Glutamatergic neuron (in vitro differentiated cells): ENCODE results near the gene AGPAT3. TPM values are rescaled to one million over a fixed set of nuclear protein-coding genes. Genes with fewer than 3 reads are reported as not detected.
A peak's percentile ranks its signal among the peaks of the same experiment; 100 is the strongest.

Experiments used
- DNase-seq: peaks from one replicate; pipeline ENCODE4 v3.0.0; 2022
- H3K27ac Mint-ChIP-seq: one replicate; pipeline ENCODE4 v1.8.0; 2020; ENCODE audit warnings: mild to moderate bottlenecking, mixed read lengths, inconsistent platforms; ENCODE audit not compliant: unreplicated experiment
- H3K27me3 Mint-ChIP-seq: one replicate; pipeline ENCODE4 v1.8.0; 2020; ENCODE audit warnings: mild to moderate bottlenecking, moderate library complexity, mixed read lengths, inconsistent platforms; ENCODE audit not compliant: unreplicated experiment
- H3K36me3 Mint-ChIP-seq: one replicate; pipeline ENCODE4 v1.8.0; 2020; ENCODE audit warnings: mild to moderate bottlenecking, mixed read lengths, inconsistent platforms; ENCODE audit not compliant: unreplicated experiment
- H3K4me1 Mint-ChIP-seq: one replicate; pipeline ENCODE4 v1.8.0; 2020; ENCODE audit warnings: mild to moderate bottlenecking, low read depth, mixed read lengths, inconsistent platforms; ENCODE audit not compliant: unreplicated experiment
- H3K4me3 Mint-ChIP-seq: one replicate; pipeline ENCODE4 v1.8.0; 2020; ENCODE audit warnings: mild to moderate bottlenecking, mixed read lengths, inconsistent platforms; ENCODE audit not compliant: unreplicated experiment
- H3K9me3 Mint-ChIP-seq: one replicate; pipeline ENCODE4 v1.8.0; 2020; ENCODE audit warnings: mild to moderate bottlenecking, moderate library complexity, mixed read lengths, inconsistent platforms; ENCODE audit not compliant: unreplicated experiment
- total RNA-seq: library from RNA; stranded (reverse); fragmentation: NEBNext Ultra II Directional; extraction: Animal tissue kit (Norgen Biotek cat#: 25700); gene quantifications from one replicate; pipeline ENCODE4 v1.2.1, GENCODE V29; 2021; ENCODE audit not compliant: unreplicated experiment
- TF ChIP-seq, protein P1 (sequence below): fragments of 200-600 bp; sonication (generic); IDR thresholded peaks from one replicate; pipeline ENCODE4 v1.5.0; 2021; ENCODE audit not compliant: partially characterized antibody, unreplicated experiment

The AGPAT3 gene
- total RNA-seq, 1 donor from 2014 or later: 12.6 TPM

DNA sequence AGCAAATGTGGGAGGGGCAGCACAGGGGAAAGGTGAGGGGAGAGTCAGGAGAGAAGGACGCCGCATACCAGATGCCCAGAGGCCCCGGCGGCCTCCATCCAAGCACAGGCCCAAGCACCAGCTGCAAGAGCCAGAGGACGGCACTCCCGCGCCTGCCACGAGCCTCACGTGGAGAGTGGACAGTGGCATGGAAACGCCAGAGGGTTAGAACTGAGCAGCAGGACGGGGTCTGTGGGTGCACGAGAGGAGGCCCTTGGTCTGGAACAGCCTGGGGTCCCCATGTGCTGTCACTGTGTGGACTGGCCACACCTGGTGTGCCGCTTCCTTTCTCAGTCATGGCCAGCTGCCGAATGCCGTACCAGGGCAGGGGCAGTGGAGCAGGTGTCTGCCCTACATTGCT lies 68.7 kb downstream of the AGPAT3 start:
- H3K27me3 Mint-ChIP-seq: peaks cover 18% of the 10 kb centered on the region
- peak overlapping the region; percentile 98 for H3K27ac Mint-ChIP-seq
- H3K9me3 Mint-ChIP-seq: peaks cover 11% of the 10 kb centered on the region
- TF ChIP-seq, protein P1, sequence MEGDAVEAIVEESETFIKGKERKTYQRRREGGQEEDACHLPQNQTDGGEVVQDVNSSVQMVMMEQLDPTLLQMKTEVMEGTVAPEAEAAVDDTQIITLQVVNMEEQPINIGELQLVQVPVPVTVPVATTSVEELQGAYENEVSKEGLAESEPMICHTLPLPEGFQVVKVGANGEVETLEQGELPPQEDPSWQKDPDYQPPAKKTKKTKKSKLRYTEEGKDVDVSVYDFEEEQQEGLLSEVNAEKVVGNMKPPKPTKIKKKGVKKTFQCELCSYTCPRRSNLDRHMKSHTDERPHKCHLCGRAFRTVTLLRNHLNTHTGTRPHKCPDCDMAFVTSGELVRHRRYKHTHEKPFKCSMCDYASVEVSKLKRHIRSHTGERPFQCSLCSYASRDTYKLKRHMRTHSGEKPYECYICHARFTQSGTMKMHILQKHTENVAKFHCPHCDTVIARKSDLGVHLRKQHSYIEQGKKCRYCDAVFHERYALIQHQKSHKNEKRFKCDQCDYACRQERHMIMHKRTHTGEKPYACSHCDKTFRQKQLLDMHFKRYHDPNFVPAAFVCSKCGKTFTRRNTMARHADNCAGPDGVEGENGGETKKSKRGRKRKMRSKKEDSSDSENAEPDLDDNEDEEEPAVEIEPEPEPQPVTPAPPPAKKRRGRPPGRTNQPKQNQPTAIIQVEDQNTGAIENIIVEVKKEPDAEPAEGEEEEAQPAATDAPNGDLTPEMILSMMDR: no peak
- DNase-seq: no peak
- H3K4me1 Mint-ChIP-seq: peaks cover 29% of the 10 kb centered on the region
- H3K36me3 Mint-ChIP-seq: no peaks in the 10 kb centered on the region
- H3K4me3 Mint-ChIP-seq: peak overlapping the region; percentile 72

GRCh38 chr21:43934116-43934515 lies 69.1 kb downstream of the AGPAT3 start:
- TF ChIP-seq, protein P1: no peak
- Mint-ChIP-seq H3K36me3 (no peaks in the 10 kb centered on the region), H3K4me1 (peaks cover 29% of the 10 kb centered on the region), H3K27me3 (peaks cover 18% of the 10 kb centered on the region), H3K4me3 (no peak overlapping the region), H3K9me3 (peaks cover 11% of the 10 kb centered on the region), H3K27ac (no peak overlapping the region)
- DNase-seq: peak; percentile 8

DNA sequence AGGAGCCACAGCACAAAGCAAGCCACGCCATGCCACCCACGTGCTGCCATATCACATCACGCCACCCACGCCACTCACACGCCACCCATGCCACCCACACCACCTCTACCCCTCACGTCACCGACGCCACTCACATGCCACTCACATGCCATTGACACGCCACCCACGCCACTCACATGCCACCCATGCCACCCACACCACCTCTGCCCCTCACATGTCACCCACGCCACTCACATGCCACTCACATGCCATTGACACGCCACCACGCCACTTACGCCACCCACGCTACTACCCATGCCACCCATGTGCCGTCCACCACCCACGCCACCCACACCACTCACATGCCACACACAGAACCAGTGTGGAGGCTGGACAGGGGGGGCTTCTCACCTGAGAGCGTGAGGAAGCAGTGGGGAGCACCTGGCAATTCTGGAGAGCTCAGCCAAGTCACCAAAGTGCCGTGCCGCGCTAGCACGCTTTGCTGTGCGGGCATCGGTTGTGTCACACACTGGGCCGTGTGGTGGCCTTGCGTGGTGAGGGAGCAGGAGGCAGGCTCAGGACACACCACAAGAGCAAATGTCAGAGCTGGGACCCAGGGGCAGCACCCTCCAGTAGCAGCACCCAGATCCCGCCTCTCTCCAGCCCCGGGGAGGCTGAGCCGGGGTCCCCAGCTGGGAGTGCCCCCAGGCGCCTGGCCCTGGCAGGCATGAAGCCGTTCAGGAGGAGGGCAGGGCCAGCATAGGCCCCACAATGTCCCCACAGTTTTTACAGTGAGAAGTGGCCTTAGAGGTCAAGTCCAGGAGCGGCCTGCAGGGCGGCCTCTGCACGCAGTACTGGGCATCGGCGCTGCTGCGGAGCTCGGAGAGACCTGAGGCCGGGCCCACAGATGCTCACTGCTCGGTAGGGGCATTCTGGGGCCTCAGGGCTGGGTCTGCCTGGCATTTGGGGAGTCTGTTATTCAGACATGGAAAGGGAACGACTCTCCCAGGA lies 70.0 kb downstream of the AGPAT3 start:
- H3K27me3 Mint-ChIP-seq: peaks cover 15% of the 10 kb centered on the region
- H3K4me1 Mint-ChIP-seq: peaks cover 25% of the 10 kb centered on the region

DNA sequence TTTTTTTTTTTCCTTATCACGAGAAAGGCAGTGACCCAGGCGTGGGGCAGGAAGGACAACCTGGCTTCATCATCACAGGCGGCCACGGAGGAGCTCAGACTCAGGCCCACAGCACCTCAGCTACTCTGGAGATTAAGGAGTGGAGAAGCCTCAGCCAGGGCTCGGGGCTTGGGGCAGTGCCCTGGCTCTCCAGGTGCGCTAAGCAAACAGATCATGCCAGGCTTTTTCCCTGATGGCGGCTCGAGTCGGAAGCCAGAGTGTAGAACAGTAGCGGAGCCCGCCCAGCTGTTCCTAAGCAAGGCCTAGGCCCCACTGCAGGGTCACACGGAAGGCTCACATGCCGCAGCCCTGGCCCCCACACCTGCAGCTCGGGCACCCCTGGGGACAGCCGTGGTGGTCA lies 70.7 kb downstream of the AGPAT3 start:
- TF ChIP-seq, protein P1: no peak

More for the DNA sequence above, 70.0 kb downstream of the AGPAT3 start:
- Mint-ChIP-seq H3K36me3 (no peaks in the 10 kb centered on the region), H3K9me3 (peaks cover 11% of the 10 kb centered on the region), H3K27ac (no peak overlapping the region), H3K4me3 (no peak overlapping the region)
- TF ChIP-seq, protein P1: no peak
- DNase-seq: peak; percentile 27

More for the DNA sequence above, 70.7 kb downstream of the AGPAT3 start:
- Mint-ChIP-seq H3K9me3 (peaks cover 11% of the 10 kb centered on the region), H3K4me1 (peaks cover 25% of the 10 kb centered on the region), H3K36me3 (no peaks in the 10 kb centered on the region), H3K27ac (no peak overlapping the region), H3K4me3 (no peak overlapping the region), H3K27me3 (peaks cover 15% of the 10 kb centered on the region)
- DNase-seq: peak; percentile 10
